ENCODE data around the gene ANKRD17.
"Not testable (repeated sequence)": the region's sequence is repeated elsewhere in the genome, so short reads cannot be mapped to it uniquely, and the experiment has no call there.

The ANKRD17 gene, protein sequence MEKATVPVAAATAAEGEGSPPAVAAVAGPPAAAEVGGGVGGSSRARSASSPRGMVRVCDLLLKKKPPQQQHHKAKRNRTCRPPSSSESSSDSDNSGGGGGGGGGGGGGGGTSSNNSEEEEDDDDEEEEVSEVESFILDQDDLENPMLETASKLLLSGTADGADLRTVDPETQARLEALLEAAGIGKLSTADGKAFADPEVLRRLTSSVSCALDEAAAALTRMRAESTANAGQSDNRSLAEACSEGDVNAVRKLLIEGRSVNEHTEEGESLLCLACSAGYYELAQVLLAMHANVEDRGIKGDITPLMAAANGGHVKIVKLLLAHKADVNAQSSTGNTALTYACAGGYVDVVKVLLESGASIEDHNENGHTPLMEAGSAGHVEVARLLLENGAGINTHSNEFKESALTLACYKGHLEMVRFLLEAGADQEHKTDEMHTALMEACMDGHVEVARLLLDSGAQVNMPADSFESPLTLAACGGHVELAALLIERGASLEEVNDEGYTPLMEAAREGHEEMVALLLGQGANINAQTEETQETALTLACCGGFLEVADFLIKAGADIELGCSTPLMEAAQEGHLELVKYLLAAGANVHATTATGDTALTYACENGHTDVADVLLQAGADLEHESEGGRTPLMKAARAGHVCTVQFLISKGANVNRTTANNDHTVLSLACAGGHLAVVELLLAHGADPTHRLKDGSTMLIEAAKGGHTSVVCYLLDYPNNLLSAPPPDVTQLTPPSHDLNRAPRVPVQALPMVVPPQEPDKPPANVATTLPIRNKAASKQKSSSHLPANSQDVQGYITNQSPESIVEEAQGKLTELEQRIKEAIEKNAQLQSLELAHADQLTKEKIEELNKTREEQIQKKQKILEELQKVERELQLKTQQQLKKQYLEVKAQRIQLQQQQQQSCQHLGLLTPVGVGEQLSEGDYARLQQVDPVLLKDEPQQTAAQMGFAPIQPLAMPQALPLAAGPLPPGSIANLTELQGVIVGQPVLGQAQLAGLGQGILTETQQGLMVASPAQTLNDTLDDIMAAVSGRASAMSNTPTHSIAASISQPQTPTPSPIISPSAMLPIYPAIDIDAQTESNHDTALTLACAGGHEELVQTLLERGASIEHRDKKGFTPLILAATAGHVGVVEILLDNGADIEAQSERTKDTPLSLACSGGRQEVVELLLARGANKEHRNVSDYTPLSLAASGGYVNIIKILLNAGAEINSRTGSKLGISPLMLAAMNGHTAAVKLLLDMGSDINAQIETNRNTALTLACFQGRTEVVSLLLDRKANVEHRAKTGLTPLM (N-terminal part only)

GRCh38 chr4:73258686-73259570, at the start of gene ANKRD17:
ANKRD17 (minus strand) TSS chr4:73258798; CDS start chr4:73258668, 130 bp downstream.
- peak; percentile 61 for DNase-seq (ENCODE audit: low read depth)

DNA sequence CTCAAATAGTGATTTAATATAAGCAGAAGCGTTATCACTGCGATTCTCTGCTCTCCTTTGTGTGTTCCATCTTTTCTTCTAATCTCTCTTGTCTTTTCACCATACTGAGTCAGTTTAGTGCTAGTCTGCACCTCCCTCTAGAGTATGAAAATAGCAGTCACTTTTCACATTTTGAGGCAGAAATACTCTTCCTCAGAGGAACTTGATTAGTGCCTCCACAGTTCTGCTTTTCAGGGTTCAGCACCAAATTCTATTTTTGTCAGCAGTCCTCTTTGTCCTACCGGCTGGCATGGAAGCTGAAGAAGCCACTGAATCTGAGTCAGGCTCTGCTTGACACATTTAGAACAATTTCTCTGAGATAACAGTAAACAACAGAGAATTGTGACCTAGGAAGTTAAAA, 49.7 kb upstream of the ANKRD17 start:
- DNase-seq (ENCODE audit: low read depth) = no peak

- DNase-seq (ENCODE audit: low read depth) = no peak
These were observed 45.1 kb upstream of the ANKRD17 start for GRCh38 chr4:73303711-73304110.

DNA sequence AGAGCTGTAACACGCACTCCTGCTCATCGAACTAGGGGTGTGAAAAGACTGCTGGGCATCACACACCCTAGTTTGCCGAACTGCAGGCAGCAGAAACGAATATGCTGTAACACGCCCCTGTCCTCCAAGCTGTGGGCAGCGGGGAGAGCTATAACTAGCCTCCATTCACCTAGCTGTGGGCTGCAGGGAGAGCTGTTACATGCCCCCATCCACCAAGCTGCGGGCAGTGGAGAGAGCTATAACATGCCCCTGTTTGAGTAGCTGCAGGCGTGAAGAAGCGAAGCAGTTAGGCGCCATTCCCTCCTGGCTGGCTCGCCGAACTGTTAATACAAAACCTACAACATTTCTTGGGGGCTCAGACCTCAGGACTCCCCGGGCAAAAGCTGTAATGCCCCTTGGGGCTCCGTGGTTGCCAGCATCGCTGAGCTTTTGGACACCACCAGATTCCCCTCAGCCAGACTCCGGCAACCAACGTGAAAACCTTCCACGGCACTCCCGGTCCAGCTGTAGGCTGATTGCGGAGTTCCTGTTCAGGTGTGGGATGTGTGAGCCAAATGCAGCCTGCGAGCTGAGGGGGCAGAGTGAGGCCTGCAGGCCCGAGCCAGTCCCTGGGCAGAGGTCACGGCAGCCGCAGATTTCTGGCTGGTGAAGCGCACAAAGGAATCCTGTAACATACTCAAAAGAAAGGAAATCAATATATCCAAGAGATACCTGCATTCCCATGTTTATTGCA, 41.1 kb upstream of the ANKRD17 start:
- no peak for DNase-seq (ENCODE audit: low read depth)

- not testable (repeated sequence) for DNase-seq (ENCODE audit: low read depth)
These were observed 34.1 kb upstream of the ANKRD17 start for GRCh38 chr4:73292661-73293060.

DNA sequence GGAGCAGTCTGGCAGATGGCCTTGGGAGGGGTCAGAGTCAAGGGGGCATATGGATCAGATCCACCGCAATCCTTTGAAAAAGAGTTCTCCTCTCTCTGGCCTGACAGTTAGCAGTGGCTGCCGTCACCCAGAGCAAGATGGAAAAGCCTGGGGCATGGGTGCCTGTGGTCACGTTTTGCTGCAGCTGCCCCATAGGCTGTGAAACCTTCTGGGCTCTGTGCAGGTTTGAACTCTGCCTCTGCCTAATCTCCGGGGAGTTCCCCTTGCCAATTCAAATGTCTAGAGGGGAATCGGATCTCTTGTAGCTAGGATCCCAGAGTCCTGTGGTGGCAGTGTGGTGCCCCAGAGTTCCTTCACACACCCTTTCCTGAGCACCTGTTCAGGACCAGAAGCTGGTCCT, 23.4 kb upstream of the ANKRD17 start:
- no peak for DNase-seq (ENCODE audit: low read depth)

GRCh38 chr4:73281396-73281795, 22.8 kb upstream of the ANKRD17 start:
- no peak for DNase-seq (ENCODE audit: low read depth)

- no peak for DNase-seq (ENCODE audit: low read depth)
These were observed 18.6 kb upstream of the ANKRD17 start for GRCh38 chr4:73277201-73277600.

DNA sequence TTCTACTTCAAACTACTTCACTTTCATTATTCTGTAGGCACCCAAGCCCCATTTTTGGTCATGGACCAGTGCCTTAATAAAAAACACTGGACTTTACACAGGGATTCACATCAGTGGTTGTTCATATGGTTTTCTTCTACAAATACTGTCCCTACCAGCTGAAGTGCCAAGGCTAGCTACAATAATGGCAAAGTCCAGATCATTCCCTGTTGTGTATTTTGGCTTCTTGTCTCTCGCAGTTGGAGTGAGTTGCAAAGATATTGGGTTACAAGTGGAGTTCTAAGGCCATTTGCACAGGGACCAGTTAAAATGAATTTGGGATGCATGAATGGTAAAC, 16.7 kb upstream of the ANKRD17 start:
- no peak for DNase-seq (ENCODE audit: low read depth)

- no peak for DNase-seq (ENCODE audit: low read depth)
These were observed 14.2 kb upstream of the ANKRD17 start for GRCh38 chr4:73272816-73273215.

GRCh38 chr4:73267050-73267449, 8.5 kb upstream of the ANKRD17 start:
- DNase-seq (ENCODE audit: low read depth) = no peak

- DNase-seq (ENCODE audit: low read depth) = no peak
These were observed 1.0 kb upstream of the ANKRD17 start for GRCh38 chr4:73259571-73260090.

GRCh38 chr4:73258436-73258685, 237 bp downstream of the ANKRD17 start:
- DNase-seq (ENCODE audit: low read depth) = no peak

- peak; percentile 54 for DNase-seq (ENCODE audit: low read depth)
These were observed 755 bp downstream of the ANKRD17 start for GRCh38 chr4:73257651-73258435.

DNA sequence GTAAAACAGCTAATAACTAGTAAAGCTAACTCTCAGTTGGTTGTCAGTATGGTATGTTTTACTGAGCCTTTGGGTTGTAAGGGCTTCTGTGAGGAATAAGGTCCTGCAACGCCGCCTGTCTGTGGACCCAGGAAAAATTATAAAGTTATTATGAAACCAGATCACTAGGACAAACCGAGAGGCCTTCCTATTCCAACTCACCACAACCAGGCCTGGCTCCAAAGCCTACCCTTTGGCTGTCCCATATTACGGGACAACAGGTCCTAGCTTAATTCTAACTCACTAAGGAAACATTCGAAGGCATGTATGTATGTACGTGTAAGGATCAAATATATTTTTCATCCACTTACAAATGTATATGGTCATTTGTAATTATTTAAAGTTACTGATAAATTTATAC, 1.4 kb downstream of the ANKRD17 start:
- DNase-seq (ENCODE audit: low read depth) = peak; percentile 55

GRCh38 chr4:73255847-73256246, 2.8 kb downstream of the ANKRD17 start:
- not testable (repeated sequence) for DNase-seq (ENCODE audit: low read depth)

DNA sequence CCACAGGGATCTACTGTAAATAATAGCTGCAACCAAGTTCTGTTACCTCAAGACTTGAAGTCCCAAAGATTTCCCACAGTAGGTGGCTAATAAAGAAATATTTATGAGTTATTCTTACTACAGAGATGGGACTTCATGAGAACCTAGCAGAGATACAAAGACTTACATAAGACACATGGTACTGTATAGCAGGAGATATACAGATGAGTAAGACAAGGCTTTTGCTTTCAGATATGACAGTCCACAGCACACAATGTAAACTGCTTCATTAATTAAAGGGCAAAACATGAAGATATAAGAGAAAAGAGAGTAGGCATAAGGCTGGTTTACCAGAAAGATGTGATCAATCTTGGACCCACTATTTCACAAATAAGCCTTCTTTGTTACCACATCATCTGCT, 6.6 kb downstream of the ANKRD17 start:
- no peak for DNase-seq (ENCODE audit: low read depth)

DNA sequence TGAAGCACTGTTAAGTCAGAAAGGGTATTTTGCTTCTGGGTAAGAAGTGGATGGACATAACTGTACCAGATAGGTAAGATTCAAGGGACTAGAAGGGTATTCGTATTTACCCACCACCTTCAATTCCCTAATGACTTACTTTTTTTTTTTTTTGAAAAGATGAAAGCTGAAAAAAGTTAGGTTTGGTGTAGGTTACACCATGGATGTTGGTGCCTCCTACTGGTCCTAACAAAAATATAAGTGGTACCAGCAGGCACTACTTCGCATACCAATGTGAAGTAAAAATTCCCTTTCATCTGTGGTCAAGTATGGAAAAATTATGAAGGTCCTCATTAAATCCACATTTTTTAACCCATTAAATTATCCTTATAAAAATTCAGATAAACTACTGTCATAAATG, 7.2 kb downstream of the ANKRD17 start:
- DNase-seq (ENCODE audit: low read depth) = no peak

DNA sequence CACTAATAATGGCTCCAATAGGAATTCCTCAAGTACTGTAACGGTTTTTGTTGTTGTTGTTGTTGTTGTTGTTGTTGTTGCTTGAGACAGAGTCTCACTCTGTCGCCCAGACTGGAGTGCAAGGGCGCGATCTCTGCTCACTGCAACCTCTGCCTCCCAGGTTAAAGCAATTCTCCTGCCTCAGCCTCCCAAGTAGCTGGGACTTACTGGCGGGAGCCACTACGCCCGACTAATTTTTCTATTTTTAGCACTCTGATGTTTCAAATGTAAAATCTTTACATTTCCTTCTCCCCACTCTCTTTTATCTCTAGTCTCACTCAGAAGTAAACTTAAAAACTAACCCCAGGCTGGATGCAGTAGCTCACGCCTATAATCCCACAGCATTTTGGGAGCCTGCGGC, 8.0 kb downstream of the ANKRD17 start:
- no peak for DNase-seq (ENCODE audit: low read depth)

DNA sequence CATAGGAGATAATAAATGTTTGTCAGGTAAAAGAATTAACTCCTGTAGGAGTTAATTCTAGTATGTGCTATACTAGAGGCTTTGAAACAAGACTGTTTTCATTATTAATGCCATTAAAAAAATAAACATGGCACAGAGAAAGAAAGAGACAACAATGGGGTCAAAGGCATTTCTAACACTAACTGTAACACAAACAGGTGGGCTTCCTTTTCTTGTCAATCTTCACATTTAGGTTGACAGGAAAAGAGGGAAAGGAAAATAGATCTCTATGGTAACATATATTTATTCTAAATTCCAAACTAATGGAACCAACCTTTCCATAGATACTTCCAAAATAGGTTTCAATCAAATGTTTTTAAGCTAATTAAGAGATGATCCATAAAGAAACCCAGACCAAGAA, 9.8 kb downstream of the ANKRD17 start:
- DNase-seq (ENCODE audit: low read depth) = no peak
